ELF-1 (cell line): ENCODE measurements around the gene ENC1.
A peak's percentile ranks its signal among the peaks of the same experiment; 100 is the strongest.

Source experiments
- DNase-seq: peaks from one replicate; pipeline ENCODE4 v3.0.0-alpha.2; 2016; ENCODE audit warnings: low read depth, low spot score

Gene ENC1

GRCh38 chr5:74631081-74631953, 9.2 kb downstream of the ENC1 start:
- no peak for DNase-seq

GRCh38 chr5:74630453-74631066, 10.0 kb downstream of the ENC1 start:
- no peak for DNase-seq

- peak; percentile 62 for DNase-seq
These were observed 11.2 kb downstream of the ENC1 start for GRCh38 chr5:74629326-74629725.

GRCh38 chr5:74628359-74628758, 12.2 kb downstream of the ENC1 start:
- DNase-seq: no peak

- DNase-seq: no peak
These were observed 12.8 kb downstream of the ENC1 start for GRCh38 chr5:74627646-74628279.

GRCh38 chr5:74626386-74627222, 13.9 kb downstream of the ENC1 start:
- DNase-seq: no peak

GRCh38 chr5:74625742-74626241, 14.7 kb downstream of the ENC1 start:
- DNase-seq: peak; percentile 50

GRCh38 chr5:74624931-74625505, 15.5 kb downstream of the ENC1 start:
- DNase-seq: peak; percentile 60

GRCh38 chr5:74624501-74624900, 16.0 kb downstream of the ENC1 start:
- peak; percentile 82 for DNase-seq

GRCh38 chr5:74623748-74624408, 16.6 kb downstream of the ENC1 start:
- no peak for DNase-seq

GRCh38 chr5:74623006-74623611, 17.4 kb downstream of the ENC1 start:
- no peak for DNase-seq

GRCh38 chr5:74622122-74622521, 18.4 kb downstream of the ENC1 start:
- DNase-seq: no peak

- no peak for DNase-seq
These were observed 19.0 kb downstream of the ENC1 start for GRCh38 chr5:74621492-74621891.

GRCh38 chr5:74619308-74619707, 21.2 kb downstream of the ENC1 start:
- DNase-seq: no peak

- DNase-seq: no peak
These were observed 22.4 kb downstream of the ENC1 start for GRCh38 chr5:74618106-74618505.

GRCh38 chr5:74617202-74617601, 23.3 kb downstream of the ENC1 start:
- DNase-seq: no peak

GRCh38 chr5:74616236-74617146, 24.0 kb downstream of the ENC1 start:
- DNase-seq: no peak

GRCh38 chr5:74613283-74613682, 27.2 kb downstream of the ENC1 start:
- DNase-seq: no peak

GRCh38 chr5:74612045-74612444, 28.5 kb downstream of the ENC1 start:
- peak; percentile 62 for DNase-seq
